ENCODE measurements around the gene PPP1R27. TPM values are rescaled to one million over a fixed set of nuclear protein-coding genes. Genes with fewer than 3 reads are reported as not detected.

PPP1R27 gene
- total RNA-seq, 1 donor from 2014 or later = not detected

- peak overlapping the region; percentile 89 for H3K4me3 Mint-ChIP-seq
- TF ChIP-seq CTCF (conservative IDR thresholded peaks at IDR 0.05) = peak; percentile 27
- peaks cover 11% of the 10 kb centered on the region for H3K4me1 Mint-ChIP-seq (ENCODE audit: unreplicated experiment)
- H3K36me3 Mint-ChIP-seq = no peaks in the 10 kb centered on the region
- H3K27ac Mint-ChIP-seq = peak overlapping the region; percentile 90
- peak; percentile 95 for DNase-seq (ENCODE audit: extremely low spot score, unreplicated experiment)
- no peaks in the 10 kb centered on the region for H3K9me3 Mint-ChIP-seq
- no peaks in the 10 kb centered on the region for H3K27me3 Mint-ChIP-seq
Observed at GRCh38 chr17:81871387-81872230, 36.8 kb upstream of the PPP1R27 start.

- DNase-seq (ENCODE audit: extremely low spot score, unreplicated experiment) = no peak
- no peak for TF ChIP-seq CTCF (conservative IDR thresholded peaks at IDR 0.05)
- Mint-ChIP-seq H3K4me1 (ENCODE audit: unreplicated experiment) (peaks cover 11% of the 10 kb centered on the region), H3K27me3 (no peaks in the 10 kb centered on the region), H3K36me3 (no peaks in the 10 kb centered on the region), H3K27ac (peak within 1 kb of the TSS; percentile 90), H3K4me3 (peak within 1 kb of the TSS; percentile 89), H3K9me3 (no peaks in the 10 kb centered on the region)
Observed at GRCh38 chr17:81870981-81871386, 36.1 kb upstream of the PPP1R27 start, which contains the start of gene ARHGDIA. Gene ARHGDIA (minus strand): TSS chr17:81871337. CDS start chr17:81869930, 1,407 bp downstream.

- peak overlapping the region; percentile 89 for H3K27ac Mint-ChIP-seq
- no peak for TF ChIP-seq CTCF (conservative IDR thresholded peaks at IDR 0.05)
- no peaks in the 10 kb centered on the region for H3K9me3 Mint-ChIP-seq
- peaks cover 11% of the 10 kb centered on the region for H3K4me1 Mint-ChIP-seq (ENCODE audit: unreplicated experiment)
- no peaks in the 10 kb centered on the region for H3K27me3 Mint-ChIP-seq
- H3K4me3 Mint-ChIP-seq = peak overlapping the region; percentile 89
- no peak for DNase-seq (ENCODE audit: extremely low spot score, unreplicated experiment)
- no peaks in the 10 kb centered on the region for H3K36me3 Mint-ChIP-seq
Observed at GRCh38 chr17:81870131-81870980, 35.5 kb upstream of the PPP1R27 start.

GRCh38 chr17:81869221-81870130 is 34.6 kb upstream of the PPP1R27 start:
- peaks cover 11% of the 10 kb centered on the region for H3K4me1 Mint-ChIP-seq (ENCODE audit: unreplicated experiment)

More at GRCh38 chr17:81869221-81870130, 34.6 kb upstream of the PPP1R27 start:
- no peaks in the 10 kb centered on the region for H3K36me3 Mint-ChIP-seq
- H3K9me3 Mint-ChIP-seq = no peaks in the 10 kb centered on the region
- H3K4me3 Mint-ChIP-seq = peak overlapping the region; percentile 89
- peak overlapping the region; percentile 90 for H3K27ac Mint-ChIP-seq
- no peaks in the 10 kb centered on the region for H3K27me3 Mint-ChIP-seq
- peak; percentile 96 for TF ChIP-seq CTCF (conservative IDR thresholded peaks at IDR 0.05)
- no peak for DNase-seq (ENCODE audit: extremely low spot score, unreplicated experiment)

Measured in type B pancreatic cell (in vitro differentiated cells).